HG02759 (cell line): ENCODE measurements around the gene CFAP299.
"Not testable (repeated sequence)": the region's sequence is repeated elsewhere in the genome, so short reads cannot be mapped to it uniquely, and the experiment has no call there.

Experiments
- ATAC-seq: cut with Tn5 transposase; IDR thresholded peaks from one replicate; pipeline ENCODE4 v1.9.1; 2021; ENCODE audit warnings: mild to moderate bottlenecking, moderate library complexity; ENCODE audit not compliant: unreplicated experiment

Gene CFAP299

GRCh38 chr4:80705311-80705710, 369.8 kb downstream of the CFAP299 start:
- ATAC-seq: no peak

DNA sequence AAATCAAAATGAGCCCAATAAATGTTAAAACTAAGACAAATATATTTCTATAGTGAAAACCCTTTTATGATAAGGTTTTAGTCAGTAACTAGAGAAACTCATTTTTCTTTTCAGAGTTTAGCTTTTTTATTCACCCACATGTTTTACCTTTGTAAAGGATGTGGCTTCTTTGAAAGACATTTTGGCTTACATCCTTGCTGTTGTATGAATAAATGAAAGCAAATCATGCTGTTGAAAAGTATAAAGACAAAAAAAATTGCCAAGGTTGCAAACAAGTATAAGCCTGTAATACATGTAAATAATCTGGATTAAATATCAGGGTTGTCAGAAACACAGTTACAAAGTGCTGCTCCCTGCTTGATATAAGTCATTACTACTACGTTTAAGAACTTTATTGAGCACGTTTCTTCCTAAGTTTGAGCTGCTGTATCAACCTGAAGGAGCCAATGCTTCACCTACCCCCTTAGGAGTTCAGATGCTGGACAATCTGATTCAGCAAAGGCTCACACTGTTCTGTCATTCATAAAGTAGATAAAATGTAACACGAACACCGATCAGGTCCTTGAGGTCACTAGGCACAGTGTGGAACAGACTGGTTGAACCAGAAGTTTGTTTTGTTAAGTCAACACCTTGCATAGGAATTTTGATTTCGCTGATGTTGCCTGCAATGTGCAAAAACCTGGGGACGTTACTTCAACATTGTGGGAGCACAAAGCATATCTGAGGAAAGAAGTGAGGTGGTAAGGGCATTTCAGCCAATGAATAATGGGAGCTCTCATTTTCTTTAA, 373.7 kb downstream of the CFAP299 start:
- ATAC-seq: no peak

DNA sequence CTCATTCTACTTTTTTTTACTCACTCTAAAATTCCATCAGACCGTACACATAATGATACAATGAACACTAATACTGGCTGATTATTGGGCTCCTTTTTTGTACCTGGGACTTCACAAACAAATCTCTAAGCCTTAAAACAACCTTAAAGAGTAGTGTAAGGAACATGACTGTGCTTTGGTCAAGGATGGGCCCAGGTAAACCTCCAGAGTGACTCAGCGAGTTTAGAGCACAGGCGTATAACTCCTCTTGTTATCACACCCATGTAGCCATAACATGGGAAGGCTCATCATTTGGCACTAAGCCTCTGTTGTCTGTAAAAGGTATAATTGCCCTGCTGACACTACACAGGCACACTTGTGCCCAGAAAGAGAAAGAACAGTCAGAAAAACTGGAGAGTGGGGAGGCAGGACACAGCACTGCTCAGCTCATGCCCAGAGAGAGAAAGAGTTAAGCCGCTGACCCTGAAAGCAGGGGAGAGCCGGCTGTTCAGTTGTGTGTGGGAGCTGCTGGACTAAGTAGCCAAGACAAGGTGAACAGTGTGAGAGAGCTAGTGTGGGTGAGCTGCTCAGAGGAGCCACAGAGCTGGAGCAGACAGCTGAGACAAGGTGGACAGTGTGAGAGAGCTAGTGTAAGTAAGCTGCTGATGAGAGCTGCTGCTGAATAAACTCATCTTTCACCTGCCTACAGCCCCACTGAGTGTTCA, 375.4 kb downstream of the CFAP299 start:
- ATAC-seq: no peak

DNA sequence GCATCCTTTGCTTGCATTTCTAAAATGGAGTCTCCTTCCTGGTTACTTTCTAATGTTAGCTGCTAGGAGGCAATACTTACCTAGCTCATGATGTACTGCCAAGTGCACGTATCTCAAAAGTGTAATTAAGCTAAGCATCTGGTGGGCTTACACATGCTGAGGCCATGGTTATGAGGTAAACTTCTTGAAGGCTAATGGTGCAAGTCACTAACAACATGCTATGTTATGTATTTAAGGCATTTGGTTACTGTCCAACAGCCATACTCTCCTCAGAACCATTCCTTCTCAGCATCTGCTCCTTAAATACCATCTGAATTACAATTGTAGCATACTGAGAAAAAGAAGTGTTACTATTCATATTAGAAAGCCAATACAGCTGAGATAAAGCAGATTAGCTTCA, 376.4 kb downstream of the CFAP299 start:
- no peak for ATAC-seq

DNA sequence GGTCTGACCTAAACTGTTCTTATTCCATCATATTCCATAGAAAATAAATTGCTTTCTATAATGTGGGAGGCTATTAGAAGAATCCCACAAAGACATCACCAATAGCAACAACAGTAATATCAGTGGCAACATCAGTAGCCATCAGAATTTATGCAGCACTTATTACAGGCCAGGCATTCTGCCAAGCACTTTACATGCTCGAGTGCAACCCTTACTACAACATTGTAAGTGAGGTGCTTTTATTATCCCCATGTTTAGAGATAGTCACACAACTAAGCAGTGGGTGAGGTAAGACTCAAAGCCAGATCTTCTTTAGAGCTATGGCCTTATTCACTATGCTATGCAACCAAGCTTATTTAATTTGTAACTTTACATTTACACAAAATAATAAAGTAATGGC, 377.9 kb downstream of the CFAP299 start:
- ATAC-seq: no peak

GRCh38 chr4:80717204-80717603, 381.7 kb downstream of the CFAP299 start:
- ATAC-seq: no peak

GRCh38 chr4:80726471-80726870, 390.9 kb downstream of the CFAP299 start:
- ATAC-seq: no peak

DNA sequence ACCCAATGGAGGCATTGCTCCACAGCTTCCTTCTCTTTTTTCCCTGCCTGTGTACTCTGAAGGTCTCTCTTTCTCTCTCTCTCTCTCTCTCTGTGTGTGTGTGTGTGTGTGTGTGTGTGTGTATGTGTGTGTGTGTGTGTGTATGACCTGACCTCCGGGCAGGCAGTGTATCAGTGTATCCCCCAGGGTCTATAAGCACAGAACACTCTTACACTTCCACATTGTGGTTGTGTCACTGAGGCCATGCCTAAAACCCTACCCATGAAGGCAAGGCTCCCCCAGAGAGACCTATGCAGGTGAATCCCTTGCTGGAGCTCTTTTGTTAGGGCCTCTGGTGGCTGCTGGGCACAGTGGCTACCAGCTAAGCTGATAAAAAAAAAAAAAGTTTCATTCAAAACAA, 394.6 kb downstream of the CFAP299 start:
- ATAC-seq: no peak

DNA sequence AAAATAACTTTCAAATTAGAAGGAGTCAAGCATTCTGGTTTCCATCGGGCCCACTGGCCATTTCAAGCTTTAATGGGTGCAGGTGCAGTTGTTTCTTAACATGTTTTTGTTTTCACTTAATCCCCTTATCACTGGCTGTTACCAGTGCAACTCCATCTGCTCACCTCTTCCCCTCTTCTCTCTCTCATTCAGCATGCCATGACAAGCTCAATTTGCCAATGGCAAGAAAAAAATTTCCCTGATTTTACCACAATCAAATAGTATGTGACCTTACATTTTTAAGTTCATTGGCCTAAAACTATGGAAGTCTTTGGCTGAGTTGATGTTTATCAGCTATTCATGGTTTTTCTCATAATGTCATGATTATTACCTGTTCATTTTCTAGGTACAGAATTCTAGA, 395.9 kb downstream of the CFAP299 start:
- no peak for ATAC-seq

- no peak for ATAC-seq
Measured at GRCh38 chr4:80732010-80732409, 396.5 kb downstream of the CFAP299 start.

GRCh38 chr4:80740375-80740774, 404.8 kb downstream of the CFAP299 start:
- ATAC-seq: no peak

- ATAC-seq: not testable (repeated sequence)
Measured at GRCh38 chr4:80749558-80749957, 414.0 kb downstream of the CFAP299 start.

GRCh38 chr4:80751200-80751599, 415.7 kb downstream of the CFAP299 start:
- ATAC-seq: no peak

DNA sequence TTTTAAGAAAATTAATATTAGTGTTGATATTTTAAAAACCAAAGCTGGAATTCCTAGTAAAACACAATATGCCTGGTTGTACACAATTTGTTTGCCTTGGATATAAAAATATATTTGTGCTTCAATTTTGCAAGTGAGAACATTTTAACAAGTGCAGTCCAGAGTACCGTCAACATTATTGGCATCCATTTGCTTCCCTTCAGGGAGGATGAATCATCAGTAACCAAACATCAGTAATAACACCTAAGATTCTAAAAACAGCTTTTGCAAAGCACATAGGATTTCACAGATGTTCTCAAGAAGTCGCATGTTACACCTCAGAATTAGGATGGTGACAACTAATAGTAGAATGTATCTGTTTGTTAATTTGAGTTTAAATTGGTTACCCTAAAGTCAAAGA, 432.4 kb downstream of the CFAP299 start:
- no peak for ATAC-seq

GRCh38 chr4:80776168-80776567, 440.6 kb downstream of the CFAP299 start:
- no peak for ATAC-seq

DNA sequence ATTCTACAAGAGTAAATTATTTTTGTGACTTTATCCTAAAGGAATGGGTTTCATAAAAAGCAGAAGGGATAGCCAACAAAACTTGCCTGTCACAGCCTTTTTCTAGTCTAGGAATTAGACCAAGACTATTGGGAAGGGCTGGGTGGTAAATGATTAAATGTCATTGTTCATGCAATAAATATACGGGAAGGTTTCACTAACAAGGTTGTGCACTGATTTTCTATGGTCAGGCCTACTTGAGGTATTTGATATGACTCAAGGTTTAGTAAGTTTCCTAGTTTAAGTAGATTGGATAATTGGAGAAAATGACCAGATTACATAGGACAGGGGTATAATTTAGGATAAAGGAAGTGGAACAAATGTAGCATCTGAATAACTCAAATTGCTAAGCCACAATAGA, 445.9 kb downstream of the CFAP299 start:
- no peak for ATAC-seq

DNA sequence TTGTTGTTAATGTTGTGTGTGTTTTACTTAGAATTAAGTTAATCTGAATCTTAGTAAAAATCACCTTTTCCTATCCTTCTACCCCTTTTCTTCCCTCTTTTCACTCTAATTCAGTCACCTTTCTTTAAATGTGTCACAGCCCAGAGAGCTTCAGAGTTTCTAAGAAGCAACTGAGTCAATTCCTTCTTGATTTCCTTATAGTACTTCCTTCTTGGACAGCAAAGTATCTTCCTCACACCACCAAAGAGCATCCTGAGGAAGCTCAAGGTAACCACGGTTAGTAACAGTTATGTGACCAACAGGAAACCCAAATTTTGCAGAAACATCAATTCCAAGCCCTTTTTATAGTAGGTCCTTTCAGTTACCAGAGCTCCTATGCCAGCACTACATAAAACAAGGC, 451.8 kb downstream of the CFAP299 start:
- no peak for ATAC-seq

- no peak for ATAC-seq
Measured at GRCh38 chr4:80788798-80789197, 453.3 kb downstream of the CFAP299 start.

- ATAC-seq: no peak
Measured at GRCh38 chr4:80790152-80790551, 454.6 kb downstream of the CFAP299 start.

- ATAC-seq: not testable (repeated sequence)
Measured at GRCh38 chr4:80793660-80794059, 458.1 kb downstream of the CFAP299 start.

GRCh38 chr4:80798082-80798481, 462.6 kb downstream of the CFAP299 start:
- ATAC-seq: no peak

DNA sequence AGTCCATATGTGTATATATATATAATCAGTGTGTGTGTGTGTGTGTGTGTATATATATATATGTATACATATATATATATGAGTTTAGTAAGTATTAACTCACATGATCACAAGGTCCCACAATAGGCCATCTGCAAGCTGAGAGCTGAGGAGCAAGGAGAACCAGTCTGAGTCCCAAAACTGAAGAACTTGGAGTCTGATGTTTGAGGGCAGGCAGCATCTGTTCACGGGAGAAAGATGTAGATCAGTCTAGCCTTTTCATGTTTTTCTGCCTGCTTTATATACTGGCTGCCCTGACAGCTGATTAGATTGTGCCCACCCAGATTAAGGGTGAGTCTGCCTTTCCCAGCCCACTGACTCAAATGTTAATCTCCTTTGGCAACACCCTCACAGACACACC, 465.2 kb downstream of the CFAP299 start:
- not testable (repeated sequence) for ATAC-seq
